NCI-H2081 treated with DMSO at 0.1 percent for 48 hours (cell line): ENCODE data around the gene DEFB114.

Experiments used
- DNase-seq: peaks from one replicate; lab custom pipeline; 2025; lab: John Stamatoyannopoulos, UW

DEFB114 gene

GRCh38 chr6:49935387-49935786 lies 28.6 kb downstream of the DEFB114 start:
- no peak for DNase-seq

- DNase-seq, result no peak
These were observed 29.2 kb downstream of the DEFB114 start for GRCh38 chr6:49934770-49935169.

GRCh38 chr6:49933526-49933925 lies 30.4 kb downstream of the DEFB114 start:
- no peak for DNase-seq

- no peak for DNase-seq
These were observed 34.6 kb downstream of the DEFB114 start for GRCh38 chr6:49929340-49929739.

GRCh38 chr6:49923826-49924225 lies 40.1 kb downstream of the DEFB114 start:
- no peak for DNase-seq

- DNase-seq, result no peak
These were observed 43.9 kb downstream of the DEFB114 start for GRCh38 chr6:49919935-49920644.

- DNase-seq, result no peak
These were observed 44.7 kb downstream of the DEFB114 start for GRCh38 chr6:49919261-49919660.

GRCh38 chr6:49918787-49919186 lies 45.2 kb downstream of the DEFB114 start:
- DNase-seq, result no peak

- DNase-seq, result no peak
These were observed 48.9 kb downstream of the DEFB114 start for GRCh38 chr6:49915035-49915434.

- no peak for DNase-seq
These were observed 50.2 kb downstream of the DEFB114 start for GRCh38 chr6:49913636-49914375.

GRCh38 chr6:49912196-49912595 lies 51.8 kb downstream of the DEFB114 start:
- DNase-seq, result no peak

- no peak for DNase-seq
These were observed 52.7 kb downstream of the DEFB114 start for GRCh38 chr6:49911252-49911651.
